Measurements from ENCODE around the gene ADGRF1. TPM values are rescaled to one million over a fixed set of nuclear protein-coding genes. Genes with fewer than 3 reads are reported as not detected.

The ADGRF1 gene
- total RNA-seq, 2 donors from 2014 or later: not detected

GRCh38 chr6:47032974-47033765, 9.0 kb downstream of the ADGRF1 start:
- Histone ChIP-seq H3K4me3 (no peak overlapping the region), H3K9me3 (no peaks in the 10 kb centered on the region), H3K27me3 (no peaks in the 10 kb centered on the region), H3K36me3 (no peaks in the 10 kb centered on the region), H3K27ac (no peak overlapping the region), H3K4me1 (peaks cover 0 to 24% of the 10 kb centered on the region in 2 donors)
- no peak for TF ChIP-seq CTCF (IDR thresholded peaks at IDR 0.05)
- no peak for DNase-seq (ENCODE audit: low spot score)

- no peak for TF ChIP-seq CTCF (IDR thresholded peaks at IDR 0.05)
- Histone ChIP-seq H3K9me3 (no peaks in the 10 kb centered on the region), H3K4me3 (no peak overlapping the region), H3K27me3 (no peaks in the 10 kb centered on the region), H3K36me3 (no peaks in the 10 kb centered on the region), H3K4me1 (peaks cover 0 to 24% of the 10 kb centered on the region in 2 donors), H3K27ac (no peak overlapping the region)
- no peak for DNase-seq (ENCODE audit: low spot score)
These were observed 10.5 kb downstream of the ADGRF1 start for GRCh38 chr6:47031656-47032055.

DNA sequence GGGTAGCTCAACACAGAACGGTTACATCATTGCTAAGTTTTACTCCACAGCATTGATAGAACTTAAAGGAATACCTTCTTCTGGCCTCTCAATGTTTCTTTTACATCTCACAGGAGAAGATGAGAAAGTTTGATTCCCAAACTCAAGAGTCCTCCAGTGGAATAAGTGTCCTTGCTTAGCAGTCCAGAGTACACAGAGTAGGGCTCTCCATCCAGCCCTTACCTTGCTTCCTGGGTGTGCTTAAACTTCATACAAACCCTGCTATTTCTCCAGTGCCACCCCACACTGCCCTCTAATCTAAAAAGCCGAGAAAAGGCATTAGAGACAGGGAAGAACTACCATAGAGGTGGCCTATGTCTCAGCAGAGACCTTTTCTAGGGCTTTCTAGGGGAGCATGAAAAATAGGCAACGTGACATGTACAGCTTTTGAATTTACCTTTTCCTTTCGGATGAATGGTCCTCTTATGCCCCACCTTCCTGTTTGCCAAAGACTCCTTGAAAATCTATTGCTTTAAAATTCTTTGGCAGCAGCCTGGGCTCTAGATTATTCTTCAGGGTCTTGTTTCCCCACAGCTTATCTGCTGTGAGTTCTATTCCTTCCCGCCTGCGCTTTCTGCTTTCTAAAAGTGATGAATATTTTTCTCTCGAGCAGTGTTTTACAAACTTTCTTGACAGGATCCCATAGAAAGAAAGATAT, 12.1 kb downstream of the ADGRF1 start:
- H3K36me3 ChIP-seq: no peaks in the 10 kb centered on the region
- TF ChIP-seq CTCF (IDR thresholded peaks at IDR 0.05): no peak
- H3K4me3 ChIP-seq: no peak overlapping the region
- no peaks in the 10 kb centered on the region for H3K27me3 ChIP-seq
- no peak overlapping the region for H3K27ac ChIP-seq
- peaks cover 0 to 23% of the 10 kb centered on the region in 2 donors for H3K4me1 ChIP-seq
- DNase-seq (ENCODE audit: low spot score): no peak
- H3K9me3 ChIP-seq: no peaks in the 10 kb centered on the region

DNA sequence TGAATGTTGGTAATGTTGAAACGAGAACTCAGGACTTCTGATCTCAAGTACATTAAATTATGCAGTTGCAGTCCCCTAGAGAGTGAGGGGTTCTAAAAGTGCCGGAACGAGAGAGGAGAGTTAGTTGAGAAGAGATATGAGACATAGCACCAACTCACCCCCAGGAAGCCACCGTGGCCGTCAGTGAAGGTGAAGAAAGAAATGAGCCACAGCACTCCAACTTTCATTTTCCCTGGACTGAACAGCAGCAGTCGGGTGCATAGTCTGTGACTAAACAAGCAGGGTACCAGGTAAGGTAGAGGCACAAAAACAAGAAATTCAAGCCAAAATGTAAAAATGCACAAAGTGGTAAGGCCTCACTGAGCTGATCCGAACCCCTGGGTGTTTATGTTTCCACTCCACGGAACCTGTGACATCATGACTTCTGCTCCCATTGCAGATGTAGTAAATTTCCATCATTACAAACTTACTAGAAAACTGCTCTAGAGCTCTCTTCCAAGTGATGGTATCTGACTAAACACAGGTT, 13.2 kb downstream of the ADGRF1 start:
- H3K27me3 ChIP-seq: no peaks in the 10 kb centered on the region
- peaks cover 0 to 12% of the 10 kb centered on the region in 2 donors for H3K4me1 ChIP-seq
- no peaks in the 10 kb centered on the region for H3K9me3 ChIP-seq
- TF ChIP-seq CTCF (IDR thresholded peaks at IDR 0.05): no peak
- no peak for DNase-seq (ENCODE audit: low spot score)
- H3K27ac ChIP-seq: no peak overlapping the region
- H3K4me3 ChIP-seq: no peak overlapping the region
- H3K36me3 ChIP-seq: no peaks in the 10 kb centered on the region

GRCh38 chr6:47027315-47027714, 14.8 kb downstream of the ADGRF1 start:
- no peaks in the 10 kb centered on the region for H3K36me3 ChIP-seq
- H3K4me3 ChIP-seq: no peak overlapping the region
- TF ChIP-seq CTCF (IDR thresholded peaks at IDR 0.05): no peak
- H3K9me3 ChIP-seq: no peaks in the 10 kb centered on the region
- no peaks in the 10 kb centered on the region for H3K4me1 ChIP-seq
- DNase-seq (ENCODE audit: low spot score): no peak
- H3K27me3 ChIP-seq: no peaks in the 10 kb centered on the region
- no peak overlapping the region for H3K27ac ChIP-seq

All from right atrium auricular region (tissue), 2 donors.